GM18951 (cell line): ENCODE results near the gene DSP.

ENCODE experiments used
- POLR2A ChIP-seq: IDR thresholded peaks from 4 replicates; pipeline ENCODE4 v1.6.1; 2011; ENCODE audit warnings: mild to moderate bottlenecking; ENCODE audit not compliant: insufficient read length, insufficient read depth; ENCODE audit errors: extremely low read depth
- in situ Hi-C: fragments of 300-500 bp; cut with MboI; formaldehyde crosslinking; loops from one replicate; pipeline ENCODE4 v1.12.0; 2022; ENCODE audit warnings: low sequenced_read_pairs, mixed read lengths, inconsistent platforms; ENCODE audit not compliant: unreplicated experiment

Gene DSP

GRCh38 chr6:7522873-7523272 lies 18.6 kb upstream of the DSP start:
- in situ Hi-C loops, result no loop called here
- TF ChIP-seq POLR2A, result no peak

DNA sequence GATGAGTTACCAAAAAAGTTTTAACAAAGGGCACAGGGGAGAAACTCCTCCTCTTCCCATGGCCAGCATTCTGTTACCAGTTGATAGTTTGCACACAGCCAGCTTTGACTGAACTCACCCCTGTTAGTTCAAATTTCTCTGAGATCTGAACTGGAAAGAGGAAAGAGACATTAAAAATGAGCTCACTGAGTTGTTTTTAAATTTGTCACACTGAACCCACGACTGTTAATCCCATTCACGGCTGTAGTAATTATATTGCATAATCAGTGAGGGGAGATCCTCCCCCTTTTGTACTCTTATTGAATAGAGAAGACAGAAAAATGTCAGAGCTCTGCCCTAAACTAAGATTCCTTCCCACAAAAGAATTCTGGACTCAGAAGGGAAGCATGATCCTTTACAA lies 17.5 kb upstream of the DSP start:
- in situ Hi-C loops, result no loop called here
- TF ChIP-seq POLR2A, result no peak

GRCh38 chr6:7526755-7527154 lies 14.7 kb upstream of the DSP start:
- in situ Hi-C loops, result no loop called here
- TF ChIP-seq POLR2A, result no peak

- TF ChIP-seq POLR2A, result no peak
- in situ Hi-C loops, result no loop called here
These were observed 12.9 kb upstream of the DSP start for GRCh38 chr6:7528565-7528964.

- TF ChIP-seq POLR2A, result no peak
- in situ Hi-C loops, result no loop called here
These were observed 12.3 kb upstream of the DSP start for GRCh38 chr6:7529141-7529540.

GRCh38 chr6:7532232-7532631 lies 9.2 kb upstream of the DSP start:
- in situ Hi-C loops, result no loop called here
- TF ChIP-seq POLR2A, result no peak

DNA sequence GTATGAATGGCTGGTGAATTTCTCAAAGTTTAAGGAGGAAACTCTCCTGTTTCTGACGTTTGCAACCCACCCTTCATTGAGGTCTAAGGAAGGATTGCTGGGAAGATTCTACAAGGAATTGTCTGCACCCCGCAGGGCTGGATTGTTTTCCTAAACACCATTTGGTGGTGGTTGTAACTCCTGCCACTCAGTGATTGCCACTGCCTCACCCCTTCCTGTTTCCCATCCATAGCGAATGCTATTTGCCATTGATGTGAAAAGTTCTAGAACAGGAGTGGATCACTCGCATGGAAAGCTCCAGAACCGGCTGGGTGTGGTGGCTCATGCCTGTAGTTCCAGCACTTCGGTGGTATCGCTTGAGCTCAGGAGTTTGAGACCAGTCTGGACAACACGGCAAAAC lies 8.7 kb upstream of the DSP start:
- in situ Hi-C loops, result no loop called here
- TF ChIP-seq POLR2A, result no peak

DNA sequence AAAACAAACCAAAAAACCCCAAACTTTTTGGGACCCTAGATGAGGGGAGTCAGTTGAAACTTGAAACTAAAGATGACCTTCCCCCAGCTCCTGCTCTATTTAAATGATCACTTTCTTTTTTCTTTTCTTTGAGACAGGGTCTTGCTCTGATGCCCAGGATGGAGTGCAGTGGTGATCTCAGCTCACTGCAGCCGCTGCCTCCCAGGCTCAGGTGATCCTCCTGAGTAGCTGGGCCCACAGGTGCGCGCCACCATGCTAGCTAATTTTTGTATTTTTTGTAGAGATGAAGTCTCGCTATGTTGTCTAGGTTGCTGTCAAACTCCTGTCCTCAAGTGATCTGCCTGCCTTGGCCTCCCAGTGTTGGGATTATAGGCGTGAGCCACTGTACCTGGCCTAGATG lies 7.3 kb upstream of the DSP start:
- no peak for TF ChIP-seq POLR2A
- in situ Hi-C loops, result no loop called here

DNA sequence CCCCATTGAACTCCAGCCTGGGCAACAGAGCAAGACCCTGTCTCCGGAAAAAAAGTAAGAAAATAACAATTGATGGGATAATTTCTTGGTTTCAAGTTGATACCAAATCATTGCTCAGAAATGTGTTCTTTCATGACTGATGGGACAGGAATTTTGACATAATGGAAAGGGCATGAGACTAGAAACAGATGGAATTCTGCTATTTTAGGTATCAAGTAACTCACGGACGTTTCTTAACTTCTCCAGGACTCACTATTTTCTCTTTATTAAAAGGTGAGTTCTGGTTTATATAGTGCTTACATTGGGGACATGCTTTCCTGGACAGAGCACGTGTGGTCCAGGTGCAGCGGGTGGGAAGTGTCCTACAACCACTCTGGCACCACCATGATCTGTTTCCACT lies 6.0 kb upstream of the DSP start:
- no peak for TF ChIP-seq POLR2A
- in situ Hi-C loops, result no loop called here

DNA sequence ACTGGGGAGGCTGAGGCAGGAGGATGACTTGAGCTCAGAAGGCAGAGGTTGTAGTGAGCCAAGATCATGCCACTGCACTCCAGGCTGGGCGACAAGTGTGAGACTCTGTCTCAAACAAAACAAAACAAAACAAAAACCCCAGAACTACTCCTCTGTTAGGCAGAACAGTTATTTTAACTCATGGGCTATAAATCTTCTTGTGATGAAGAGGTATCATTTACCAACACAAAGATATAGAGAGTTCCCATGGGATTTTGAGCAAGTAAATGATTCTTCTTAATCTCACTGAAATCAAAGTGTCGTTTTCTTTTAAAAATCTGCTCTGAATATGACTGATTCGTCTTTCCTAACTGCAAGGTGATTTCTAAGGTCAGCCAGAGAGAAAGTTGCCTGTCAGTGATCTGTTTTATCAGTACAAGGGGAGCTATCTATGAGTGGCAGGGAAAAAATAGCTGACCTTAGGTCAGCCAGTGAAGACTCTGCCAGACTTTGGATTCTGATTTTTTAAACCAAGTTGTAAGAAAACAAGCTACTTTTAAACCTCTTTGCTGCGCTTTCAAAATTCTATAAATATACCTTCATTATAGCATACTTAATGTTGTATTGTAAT lies 3.8 kb upstream of the DSP start:
- in situ Hi-C loops, result no loop called here
- no peak for TF ChIP-seq POLR2A

DNA sequence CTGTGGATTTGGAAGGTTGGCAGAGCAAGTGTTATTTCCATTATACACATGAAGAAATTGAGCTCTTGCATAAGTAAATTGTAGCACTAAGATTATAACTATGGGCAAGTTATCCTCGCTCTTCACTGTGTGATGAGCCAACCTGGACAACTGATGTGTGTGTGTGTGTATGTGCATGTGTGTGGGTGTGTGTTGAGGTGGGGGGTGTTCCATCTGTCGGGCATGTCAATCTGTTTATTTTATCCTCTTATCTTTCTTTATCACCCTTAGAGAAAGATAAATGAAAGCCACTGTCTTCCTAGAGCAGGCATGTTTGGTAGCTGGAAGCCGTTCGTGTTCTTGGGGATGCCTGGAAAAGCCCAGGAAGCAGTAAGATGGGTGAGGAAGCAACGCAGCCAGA lies 3.0 kb upstream of the DSP start:
- TF ChIP-seq POLR2A, result no peak
- in situ Hi-C loops, result no loop called here

DNA sequence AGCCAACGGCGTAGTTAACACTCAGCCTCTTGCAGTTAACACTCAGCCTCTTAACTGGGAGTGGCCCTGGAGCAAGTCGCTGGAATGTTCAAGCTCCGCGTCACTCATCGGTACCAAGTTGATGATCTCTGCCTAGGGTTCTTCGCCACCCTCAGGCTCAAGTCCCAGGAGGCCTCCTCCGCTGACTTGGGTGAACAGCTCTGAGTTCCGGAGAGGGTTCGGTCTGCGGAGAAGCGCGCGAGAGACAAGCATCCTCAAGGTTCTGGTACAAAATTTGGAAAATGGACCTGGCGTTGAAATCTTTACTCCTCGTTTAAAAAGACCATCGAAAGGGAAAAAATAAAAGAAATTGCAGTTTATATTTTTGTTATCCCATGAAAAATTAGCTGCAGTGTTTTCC lies 876 bp upstream of the DSP start:
- in situ Hi-C loops, result no loop called here
- TF ChIP-seq POLR2A, result no peak

DNA sequence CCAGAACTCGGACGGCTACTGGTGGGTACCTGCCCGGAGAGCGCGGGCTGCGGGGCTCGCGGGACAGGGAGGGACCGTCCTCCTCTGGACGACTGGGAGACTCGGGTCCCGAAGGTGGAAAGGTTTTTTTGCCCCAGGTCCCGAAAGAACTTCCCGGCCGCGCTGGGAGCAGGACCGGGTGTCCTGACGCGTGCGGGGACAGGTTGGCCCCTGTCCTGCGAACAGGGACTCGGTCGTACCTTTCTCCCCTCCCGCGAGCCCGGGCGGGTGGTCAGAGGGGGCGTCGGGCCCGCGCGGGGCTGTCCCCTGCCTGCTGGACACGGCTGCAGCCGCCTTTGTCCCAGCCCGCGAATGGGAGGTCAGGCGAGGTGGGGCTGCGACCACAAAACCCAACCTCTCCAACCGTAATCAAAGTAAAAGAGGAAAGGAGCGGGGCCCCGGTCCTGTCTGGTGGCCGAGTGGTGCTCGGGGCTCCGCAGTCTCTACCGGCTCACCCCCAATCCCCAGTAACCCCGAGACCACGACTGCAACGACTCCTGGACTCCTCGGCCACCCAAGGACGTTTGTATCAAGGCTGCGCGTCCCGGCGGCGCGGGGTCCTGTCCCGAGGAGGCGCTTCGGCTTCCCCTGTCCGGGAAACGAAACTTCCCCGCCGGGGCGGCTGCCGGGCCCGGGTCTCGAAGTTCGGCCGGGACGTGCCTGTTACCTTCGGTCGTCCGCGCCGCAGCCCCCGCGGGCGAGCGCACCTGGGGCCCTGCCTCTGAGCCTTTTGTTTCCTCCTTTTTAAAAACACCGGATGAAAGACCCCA lies 798 bp downstream of the DSP start:
- in situ Hi-C loops, result no loop called here
- TF ChIP-seq POLR2A, result no peak

GRCh38 chr6:7542874-7543624 lies 1.6 kb downstream of the DSP start:
- in situ Hi-C loops, result no loop called here
- no peak for TF ChIP-seq POLR2A
